ENCODE data around the gene LAMA2. TPM values are rescaled to one million over a fixed set of nuclear protein-coding genes. Genes with fewer than 3 reads are reported as not detected.

Gene LAMA2
- total and polyA plus RNA-seq, 2 of the 8 experiments (the other 6 are each of a cell fraction or from before 2014, with no cell fraction given), result 1.3 to 3.8 TPM

- H2AFZ ChIP-seq (ENCODE audit: low read length), result no peak overlapping the region
- no peak overlapping the region for H2BK120ac ChIP-seq (replicated peaks; ENCODE audit: low read depth, low read length)
- FAIRE-seq, result no peak
- TF ChIP-seq MAX (IDR thresholded peaks at IDR 0.05) (no peak), SP2 (IDR thresholded peaks at IDR 0.05; ENCODE audit: low read length) (no peak), USF2 (IDR thresholded peaks at IDR 0.05; ENCODE audit: low read length) (no peak), SP4 (IDR thresholded peaks at IDR 0.05; ENCODE audit: low read length) (no peak), CREB1 (IDR thresholded peaks at IDR 0.05) (no peak), CTCF (IDR thresholded peaks at IDR 0.05; ENCODE audit: control extremely low read depth in 1 of 3, insufficient read depth in 1 of 3, low read depth in 1 of 3, low read length in 3 of 3) (no peak), SUZ12 (IDR thresholded peaks at IDR 0.05; ENCODE audit: low read length) (no peak), CBX5 (IDR thresholded peaks at IDR 0.05; ENCODE audit: low read depth, low read length) (no peak), RBBP5 (IDR thresholded peaks at IDR 0.05; ENCODE audit: borderline replicate concordance, low read depth, low read length) (no peak), EZH2 (IDR thresholded peaks at IDR 0.05; ENCODE audit: low read depth, low read length, severe bottlenecking) (no peak), CBX8 (IDR thresholded peaks at IDR 0.05; ENCODE audit: borderline replicate concordance, low read depth, low read length) (no peak)
These were observed 370.3 kb downstream of the LAMA2 start for GRCh38 chr6:129253242-129253641.

More at GRCh38 chr6:129253242-129253641, 370.3 kb downstream of the LAMA2 start:
- no peaks in the 10 kb centered on the region for H3K79me2 ChIP-seq (ENCODE audit: control insufficient read depth in 1 of 2, insufficient read depth in 2 of 2, low read length in 2 of 2)
- no peak overlapping the region for H4K8ac ChIP-seq (ENCODE audit: extremely low read depth, insufficient read depth, low read length)
- H4K20me1 ChIP-seq (replicated peaks in 1 of 2; ENCODE audit: control insufficient read depth in 1 of 2, insufficient read depth in 2 of 2, low read length in 2 of 2), result no peaks in the 10 kb centered on the region
- no peak overlapping the region for H3K9ac ChIP-seq (replicated peaks in 1 of 4; ENCODE audit: extremely low read depth in 1 of 4, low read depth in 3 of 4, low read length in 3 of 4)
- H2AK5ac ChIP-seq (ENCODE audit: low read depth, low read length), result no peak overlapping the region
- no peak overlapping the region for H4K5ac ChIP-seq (ENCODE audit: insufficient read length, low read depth, low read length)
- no peak overlapping the region for H3K18ac ChIP-seq (ENCODE audit: extremely low read depth, low read length)
- no peak overlapping the region for H3K4me3 ChIP-seq (ENCODE audit: extremely low read depth in 1 of 4, insufficient read depth in 2 of 4, low read depth in 3 of 4, low read length in 4 of 4)
- no peak overlapping the region for H3K23ac ChIP-seq (ENCODE audit: insufficient read length)
- H3K4me1 ChIP-seq (replicated peaks in 1 of 4; ENCODE audit: control insufficient read depth in 3 of 4, insufficient read depth in 4 of 4, low read length in 3 of 4), result no peaks in the 10 kb centered on the region
- H3K9me3 ChIP-seq (ENCODE audit: insufficient read depth in 2 of 2, low read depth in 1 of 2, low read length in 1 of 2), result no peaks in the 10 kb centered on the region
- no peaks in the 10 kb centered on the region for H3K27me3 ChIP-seq (replicated peaks in 1 of 4; ENCODE audit: control insufficient read depth in 3 of 4, extremely low read depth in 1 of 4, insufficient read depth in 3 of 4, low read length in 3 of 4)
- WGBS, 2 experiments (ENCODE audit: extremely low coverage in 1 of 2, insufficient coverage in 1 of 2, insufficient read length in 1 of 2, insufficient replicate concordance in 2 of 2, low coverage in 1 of 2, low lambda C conversion rate in 2 of 2, missing lambda C conversion rate in 1 of 2), result 100% methylated on average over 1 of the region's 1 CpG; no CpG with 5 or more reads in 1 of the 2 experiments
- H2BK20ac ChIP-seq (ENCODE audit: low read length), result no peak overlapping the region
- DNase-seq (ENCODE audit: low read depth in 1 of 2, low spot score in 2 of 2), result no peak
- no peak overlapping the region for H3K27ac ChIP-seq (ENCODE audit: low read depth, low read length)
- no peak overlapping the region for H3K56ac ChIP-seq (replicated peaks; ENCODE audit: insufficient read length, low read depth, low read length)
- no peak overlapping the region for H4K91ac ChIP-seq (replicated peaks; ENCODE audit: insufficient read length, low read length)
- H3K14ac ChIP-seq (ENCODE audit: insufficient read length), result no peak overlapping the region
- POLR2A ChIA-PET (ENCODE audit: partially characterized antibody), result no interaction called here
- no peak overlapping the region for H3K4ac ChIP-seq (replicated peaks; ENCODE audit: insufficient read length, low read depth, low read length)
- H2BK5ac ChIP-seq (ENCODE audit: low read depth, low read length), result no peak overlapping the region
- no peak overlapping the region for H3K4me2 ChIP-seq (ENCODE audit: insufficient read depth in 1 of 2, low read depth in 2 of 2, low read length in 2 of 2)
- CTCF ChIA-PET (ENCODE audit: partially characterized antibody), result interaction anchor here (1.1 to 3.8 kb wide), 9 partner anchors 8 to 446 kb away, joined by 3 to 27 read pairs (median 7); no protein-coding TSS in a partner anchor
- no peaks in the 10 kb centered on the region for H3K23me2 ChIP-seq (ENCODE audit: low read depth, low read length)
- H2BK12ac ChIP-seq (ENCODE audit: low read depth, low read length), result no peak overlapping the region
- no peaks in the 10 kb centered on the region for H3K79me1 ChIP-seq (ENCODE audit: low read depth, low read length)
- H2BK15ac ChIP-seq (ENCODE audit: low read length), result no peak overlapping the region
- H3K36me3 ChIP-seq (ENCODE audit: control insufficient read depth in 2 of 4, insufficient read depth in 4 of 4, low read length in 3 of 4), result no peaks in the 10 kb centered on the region
